HG03025 (cell line): ENCODE measurements around the gene PITPNC1.
A peak's percentile ranks its signal among the peaks of the same experiment; 100 is the strongest.
"Not testable (repeated sequence)": the region's sequence is repeated elsewhere in the genome, so short reads cannot be mapped to it uniquely, and the experiment has no call there.

ENCODE experiments used
- ATAC-seq: cut with Tn5 transposase; IDR thresholded peaks from one replicate; pipeline ENCODE4 v1.9.1; 2021; ENCODE audit warnings: mild to moderate bottlenecking, moderate library complexity; ENCODE audit not compliant: unreplicated experiment, low FRiP score

PITPNC1 gene

DNA sequence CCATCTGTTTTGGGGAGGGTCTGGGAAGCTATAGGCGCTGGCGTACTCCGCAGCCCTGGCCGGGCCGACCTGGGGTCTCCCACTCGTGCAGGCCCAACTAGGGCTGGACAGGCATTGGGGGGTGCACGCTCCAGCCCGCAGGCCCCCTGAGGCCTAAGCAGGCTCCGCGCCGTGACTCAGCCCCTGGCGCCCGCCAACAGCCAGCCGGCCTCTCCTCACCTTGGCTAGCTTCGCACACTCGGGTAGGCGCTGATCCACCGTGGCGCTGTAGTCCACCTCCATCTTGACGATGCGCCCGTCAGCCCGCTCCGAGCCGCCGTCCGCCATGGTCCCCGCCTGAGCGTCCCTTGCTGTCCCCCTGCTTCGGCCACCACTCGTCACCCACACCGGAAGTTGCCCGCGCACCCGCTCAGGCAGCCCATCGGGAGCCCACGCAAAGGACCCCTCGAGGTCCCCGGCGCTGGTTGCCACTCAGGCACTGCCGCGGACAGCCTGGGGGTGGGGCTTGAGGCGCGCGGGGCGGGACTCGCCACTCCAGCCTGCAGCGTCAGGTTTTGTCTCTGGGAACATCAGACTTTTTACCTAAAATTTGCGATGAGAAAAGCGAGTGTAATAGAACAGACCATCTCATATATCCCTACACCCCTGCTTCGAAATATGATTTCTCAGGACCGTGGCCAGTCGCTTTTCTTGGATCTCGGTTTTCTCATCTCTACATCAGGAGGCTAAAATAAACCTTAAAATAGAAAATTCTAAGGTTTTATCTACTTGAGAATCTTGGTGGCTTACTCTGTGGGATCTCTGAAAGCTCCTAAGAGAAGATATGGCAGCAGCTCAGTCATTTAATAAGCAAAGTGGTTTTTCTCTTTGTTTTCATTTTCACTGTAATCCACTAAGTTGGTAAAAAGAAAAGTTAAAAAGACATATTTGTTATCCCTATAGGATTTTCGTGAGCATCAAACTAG lies 10.6 kb upstream of the PITPNC1 start, which contains the start of gene PSMD12:
Gene PSMD12, minus strand, starts transcription at position 385 of the 965 bp plus-strand sequence. Its CDS starts 58 bp downstream, at position 327.
- peak; percentile 67 for ATAC-seq

DNA sequence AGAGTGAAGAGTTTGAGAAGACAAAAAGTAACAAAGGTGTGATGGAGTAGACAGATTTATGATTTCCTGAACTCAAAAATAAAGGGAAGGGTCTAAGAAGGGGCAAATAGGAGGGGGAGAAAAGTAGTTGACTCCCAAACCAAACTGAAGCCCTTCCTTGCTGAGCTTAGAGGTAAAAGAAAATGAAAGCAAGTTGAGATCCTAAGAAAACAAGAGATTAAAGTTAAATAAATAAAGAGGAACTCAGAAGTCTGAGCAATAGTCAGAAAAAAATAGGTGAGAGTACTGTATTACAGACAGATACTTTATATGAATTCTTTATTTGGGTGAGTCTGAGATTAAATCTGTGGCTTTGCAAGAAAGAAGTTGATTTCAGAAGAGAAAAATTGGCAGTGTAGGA lies 7.4 kb upstream of the PITPNC1 start:
- ATAC-seq, result no peak

DNA sequence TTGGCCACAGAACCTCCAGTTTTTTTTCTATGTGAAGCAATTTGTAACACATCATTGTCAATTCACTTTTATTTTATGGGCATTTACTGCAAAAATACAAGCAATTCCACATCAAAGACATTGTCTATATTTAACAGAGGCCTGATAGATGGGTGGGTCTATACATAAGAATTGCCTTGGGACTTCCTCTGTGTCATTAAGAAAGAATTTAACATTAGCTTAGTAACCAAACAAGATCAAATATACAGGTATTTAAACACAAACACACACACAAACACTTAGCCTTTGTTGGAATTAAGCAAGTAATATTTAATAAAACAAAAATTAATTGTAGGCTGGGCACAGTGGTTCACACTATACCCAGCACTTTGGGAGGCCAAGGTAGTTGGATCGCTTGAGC lies 4.3 kb upstream of the PITPNC1 start:
- ATAC-seq, result no peak

DNA sequence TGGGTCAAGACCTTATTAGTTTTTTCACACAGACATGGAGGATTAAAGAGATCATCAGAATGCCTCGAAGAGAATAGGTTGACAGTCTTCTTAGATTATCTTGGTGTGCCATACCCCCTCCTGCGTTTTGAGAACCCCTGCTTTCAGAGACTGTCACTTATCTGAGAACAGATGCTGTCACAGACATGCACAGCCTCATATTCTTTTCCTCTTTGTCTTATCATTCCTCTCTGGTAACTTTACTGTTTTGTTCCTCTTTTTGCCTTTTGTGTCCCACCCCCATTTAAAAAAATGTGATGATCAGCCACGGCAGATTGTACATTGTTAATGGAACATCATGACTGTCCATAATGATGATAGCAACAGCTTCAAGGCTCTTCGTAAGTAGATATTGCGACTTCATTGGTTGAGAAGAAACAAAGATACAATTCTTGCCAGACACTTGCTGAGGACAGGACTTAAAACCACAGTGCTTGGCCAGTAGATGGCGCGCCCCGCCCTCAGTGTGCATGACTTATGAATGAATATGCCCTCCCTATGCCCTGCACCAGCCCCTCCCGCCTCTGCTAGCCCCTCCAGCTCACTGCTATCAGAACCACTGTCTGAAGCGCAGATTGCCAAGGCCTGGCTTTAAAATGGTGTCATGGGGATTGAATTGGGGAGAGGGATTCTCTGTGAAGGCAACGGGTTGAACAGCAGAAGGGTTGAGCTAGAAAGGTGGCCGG lies 2.6 kb upstream of the PITPNC1 start:
- ATAC-seq, result no peak

DNA sequence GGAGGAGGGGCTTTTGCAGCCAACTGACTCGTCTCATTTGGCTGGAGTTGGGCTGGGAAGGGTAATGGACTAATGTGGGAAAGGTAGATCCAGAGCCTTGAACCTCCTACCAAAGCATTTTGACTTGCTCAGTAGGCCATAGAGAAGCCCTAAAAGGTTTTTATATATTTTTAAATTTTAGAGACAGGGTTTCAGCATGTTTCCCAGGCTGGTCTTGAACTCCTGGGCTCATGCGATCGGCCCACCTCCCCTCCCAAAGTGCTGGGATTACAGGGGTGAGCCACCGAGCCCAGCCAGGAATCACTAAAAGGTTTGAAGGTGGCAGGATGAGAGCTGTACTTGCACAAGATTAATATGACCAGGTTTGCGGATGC lies 2.0 kb upstream of the PITPNC1 start:
- ATAC-seq, result no peak

DNA sequence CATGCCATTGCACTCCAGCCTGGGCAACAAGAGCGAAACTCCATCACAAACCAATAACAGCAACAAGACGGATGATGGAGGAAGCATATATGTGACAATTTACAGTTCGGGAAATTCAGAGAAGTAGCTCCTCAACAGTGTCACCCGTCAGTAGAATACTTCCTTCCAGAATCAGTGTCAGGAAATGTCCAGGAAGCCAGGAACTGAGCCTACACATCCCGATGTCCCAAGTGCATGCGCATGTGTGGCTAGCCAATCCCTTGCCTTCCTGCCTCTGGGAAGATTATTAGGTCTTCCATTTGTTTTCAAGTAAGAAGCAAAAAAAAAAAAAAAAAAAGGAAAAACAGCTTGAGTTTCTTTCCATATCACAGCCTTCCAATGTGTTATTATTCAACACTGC lies 1.4 kb upstream of the PITPNC1 start:
- no peak for ATAC-seq

DNA sequence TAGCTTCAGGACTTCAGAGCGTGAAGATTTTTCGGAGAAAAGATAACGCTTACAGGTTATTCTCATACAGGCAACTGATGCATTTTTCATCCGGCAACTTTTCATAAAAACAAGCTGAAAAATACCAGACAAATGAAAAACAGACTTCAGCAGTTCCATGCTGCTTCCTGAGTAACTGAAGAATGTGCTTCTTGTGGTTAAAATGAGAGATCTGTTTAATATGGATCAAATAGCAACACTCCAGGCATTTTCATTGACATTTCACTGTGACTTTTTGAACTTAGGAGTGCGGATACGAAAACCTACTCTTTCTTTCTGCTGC lies 705 bp upstream of the PITPNC1 start:
- no peak for ATAC-seq

DNA sequence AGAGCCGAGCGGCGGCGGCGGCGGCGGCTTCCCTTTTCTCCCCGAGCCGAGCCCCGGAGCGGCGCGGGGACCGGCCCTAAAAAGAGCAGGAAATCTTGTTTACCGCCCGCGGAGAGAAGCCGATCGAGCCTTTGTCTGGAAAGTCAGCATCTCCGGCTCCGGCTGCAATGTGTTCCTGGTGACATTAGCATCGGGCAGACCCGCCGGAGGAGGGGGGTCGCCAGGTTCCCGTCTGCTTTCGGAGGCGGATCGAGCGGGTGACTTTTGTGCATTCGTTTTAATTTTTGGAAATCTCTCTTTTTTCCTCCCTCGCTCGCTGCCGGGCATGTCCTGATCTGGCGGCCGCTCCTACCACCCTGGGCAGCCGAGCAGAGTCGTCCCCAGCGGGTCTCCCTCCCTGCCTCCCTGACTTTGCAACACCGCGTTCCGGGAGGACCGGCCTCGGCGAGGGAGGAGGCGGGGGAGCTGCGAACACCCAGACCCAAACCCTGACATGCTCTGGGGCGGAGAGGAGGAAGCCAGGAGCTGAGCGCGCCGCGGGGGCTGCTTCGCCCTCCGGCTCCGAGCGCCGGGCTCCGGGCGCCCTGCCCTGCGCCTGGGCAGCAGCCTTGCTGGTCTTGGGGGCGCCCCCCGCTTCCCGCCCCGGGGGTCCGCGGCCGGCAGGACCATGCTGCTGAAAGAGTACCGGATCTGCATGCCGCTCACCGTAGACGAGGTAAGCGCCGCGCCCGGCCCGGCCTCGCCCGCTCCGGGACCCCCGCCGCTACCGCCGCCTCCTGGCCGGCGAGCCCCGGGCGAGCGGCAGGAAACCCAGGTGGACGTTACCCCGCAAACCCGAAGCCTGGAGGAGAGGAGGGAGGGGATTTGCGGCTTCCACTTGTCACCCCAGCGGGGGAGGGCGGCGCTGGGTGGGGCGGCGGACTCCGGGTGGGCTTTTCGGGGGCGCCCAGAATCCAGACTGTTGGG lies 690 bp downstream of the PITPNC1 start:
- peak; percentile 24 for ATAC-seq

DNA sequence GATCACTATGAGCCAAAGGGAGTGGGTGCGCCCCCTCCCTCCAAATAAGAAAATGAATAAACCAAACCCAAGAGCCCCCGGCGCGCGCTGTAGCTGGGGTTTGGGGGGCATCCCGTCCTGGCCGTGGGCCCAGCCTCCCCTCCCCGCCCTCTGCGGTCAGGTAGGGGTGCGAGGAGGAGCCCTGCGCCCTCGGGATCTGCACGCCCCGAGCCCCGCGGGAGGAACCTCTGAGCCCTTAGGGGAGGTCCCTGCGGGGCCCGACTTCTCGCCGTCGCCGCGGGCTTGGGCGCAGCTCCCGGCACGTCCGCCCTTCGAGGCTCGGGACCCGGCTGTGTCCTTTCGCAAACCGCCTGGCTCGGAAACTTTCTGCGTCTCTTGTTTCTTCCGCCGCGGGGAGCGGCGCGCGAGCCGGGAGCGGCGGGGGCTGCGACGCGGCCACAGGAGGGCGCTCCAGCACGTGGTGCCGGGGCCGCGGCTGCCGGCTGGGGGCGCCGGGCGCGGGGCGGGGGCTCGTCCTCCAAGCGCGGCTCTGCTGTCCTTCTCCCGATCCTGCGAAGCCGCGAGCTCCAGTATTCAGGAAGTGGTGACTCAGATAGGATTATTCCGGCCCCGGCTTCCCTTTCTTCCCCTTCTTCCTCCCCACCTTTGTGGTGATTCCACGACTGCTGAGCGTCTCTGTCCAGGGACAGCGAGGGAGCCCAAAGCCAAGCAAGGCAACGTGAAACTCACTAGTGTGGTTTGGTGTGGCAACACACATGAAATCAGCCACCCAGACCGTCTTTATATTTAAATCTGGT lies 1.6 kb downstream of the PITPNC1 start:
- peak; percentile 34 for ATAC-seq

DNA sequence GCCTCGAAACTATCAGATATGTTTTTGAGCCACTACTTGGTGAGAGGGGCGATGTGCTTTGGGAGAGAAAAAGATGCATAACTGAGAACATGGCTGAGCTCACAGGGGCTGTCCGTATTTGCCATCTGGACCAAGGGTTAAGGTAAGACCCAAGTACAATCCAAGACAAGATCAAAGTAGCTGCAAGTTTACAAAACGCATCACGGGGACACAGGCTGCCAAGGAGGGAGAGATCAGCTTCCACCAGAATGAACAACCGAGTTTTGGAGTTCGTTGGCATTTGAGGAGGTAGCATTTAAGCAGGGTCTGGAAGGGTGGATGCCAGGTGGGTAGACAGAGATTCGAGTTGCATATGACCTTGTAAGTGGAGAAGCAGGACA lies 2.2 kb downstream of the PITPNC1 start:
- no peak for ATAC-seq

DNA sequence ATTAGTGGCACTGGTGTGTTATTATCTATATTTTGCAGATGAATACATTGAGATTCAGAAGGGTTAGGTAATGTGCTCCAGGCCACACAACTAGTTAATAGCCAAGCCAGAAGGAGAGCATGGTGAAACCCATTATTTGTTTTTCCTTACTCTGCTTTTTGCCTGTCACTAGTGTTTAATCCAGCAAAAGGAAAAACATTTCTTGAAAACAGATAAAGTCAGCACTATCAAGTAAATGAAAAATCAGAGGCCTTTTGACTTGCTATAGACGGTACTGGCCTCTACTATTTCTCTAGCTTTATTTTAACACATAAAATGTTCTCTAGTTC lies 4.8 kb downstream of the PITPNC1 start:
- ATAC-seq, result no peak

DNA sequence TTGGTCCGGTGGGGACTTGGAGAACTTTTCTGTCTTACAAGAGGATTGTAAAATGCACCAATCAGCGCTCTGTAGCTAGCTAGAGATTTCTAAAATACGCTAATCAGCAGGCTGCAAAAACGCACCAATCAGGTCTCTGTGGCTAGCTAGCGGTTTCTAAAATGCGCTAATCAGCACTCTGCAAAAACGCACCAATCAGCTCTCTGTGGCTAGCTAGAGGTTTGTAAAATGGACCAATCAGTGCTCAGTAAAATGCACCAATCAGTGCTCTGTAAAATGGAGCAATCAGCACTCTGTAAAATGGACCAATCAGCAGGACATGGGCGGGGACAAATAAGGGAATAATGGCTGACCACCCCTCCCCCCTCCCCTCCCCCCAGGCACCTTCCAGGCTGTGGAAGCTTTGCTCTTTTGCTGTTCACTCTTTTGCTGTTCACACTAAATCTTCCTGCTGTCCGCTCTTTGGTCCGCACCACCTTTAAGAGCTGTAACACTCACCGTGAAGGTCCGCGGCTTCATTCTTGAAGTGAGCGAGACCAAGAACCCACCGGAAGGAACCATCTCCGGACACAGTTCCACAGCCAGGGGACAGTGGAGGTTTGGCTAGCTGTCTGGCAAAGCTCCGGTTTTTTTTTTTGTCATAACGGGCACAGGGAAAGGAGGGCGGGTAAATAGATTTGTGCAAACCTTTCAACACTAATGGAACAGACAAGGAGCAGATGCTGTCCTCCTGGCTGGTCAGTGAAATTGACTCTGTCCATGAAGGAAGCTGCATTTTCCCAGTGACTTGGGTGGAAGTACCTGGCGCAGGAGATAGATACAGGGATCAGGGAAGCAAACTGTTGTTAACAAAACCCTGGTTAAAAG lies 8.3 kb downstream of the PITPNC1 start:
- no peak for ATAC-seq

DNA sequence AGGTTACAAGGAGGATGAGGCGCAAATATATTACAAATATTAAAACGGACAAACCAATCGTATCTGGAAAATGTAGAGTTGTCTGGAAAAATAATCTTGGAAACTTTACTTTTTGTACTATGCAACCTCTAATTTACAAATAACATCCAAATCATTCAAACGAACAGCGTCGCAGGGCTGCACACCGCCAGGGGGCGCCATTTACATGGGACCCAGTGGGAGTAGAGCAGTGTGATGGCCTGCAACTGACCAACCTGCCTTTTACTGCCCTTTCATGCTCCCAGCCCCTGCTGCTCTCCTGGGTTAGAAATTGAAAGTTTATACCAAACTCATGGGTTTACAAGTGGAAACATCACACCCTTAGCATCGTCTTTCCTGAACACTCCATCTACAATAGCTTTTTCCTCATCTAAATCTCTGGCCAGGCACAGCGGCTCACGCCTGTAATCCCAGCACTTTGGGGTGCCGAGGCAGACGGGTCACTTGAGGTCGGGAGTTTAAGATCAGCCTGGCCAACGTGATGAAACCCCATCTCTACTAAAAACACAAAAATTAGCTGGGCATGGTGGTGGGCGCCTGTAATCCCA lies 10.0 kb downstream of the PITPNC1 start:
- no peak for ATAC-seq

DNA sequence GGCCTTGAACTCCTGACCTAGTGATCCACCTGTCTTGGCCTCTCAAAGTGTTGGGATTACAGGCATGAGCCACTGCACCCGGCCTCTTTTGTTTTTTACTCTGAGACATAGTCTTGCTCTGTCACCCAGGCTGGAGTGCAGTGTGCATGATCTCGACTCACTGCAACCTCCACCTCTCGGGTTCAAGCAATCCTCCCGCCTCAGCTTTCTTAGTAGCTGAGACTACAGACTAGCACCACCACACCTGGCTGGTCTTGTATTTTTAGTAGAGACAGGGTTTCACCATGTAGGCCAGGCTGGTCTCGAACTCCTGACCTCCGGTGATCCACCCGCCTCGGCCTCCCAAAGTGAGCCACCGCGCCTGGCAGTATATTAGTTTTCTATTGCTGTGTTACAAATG lies 11.5 kb downstream of the PITPNC1 start:
- ATAC-seq, result not testable (repeated sequence)

DNA sequence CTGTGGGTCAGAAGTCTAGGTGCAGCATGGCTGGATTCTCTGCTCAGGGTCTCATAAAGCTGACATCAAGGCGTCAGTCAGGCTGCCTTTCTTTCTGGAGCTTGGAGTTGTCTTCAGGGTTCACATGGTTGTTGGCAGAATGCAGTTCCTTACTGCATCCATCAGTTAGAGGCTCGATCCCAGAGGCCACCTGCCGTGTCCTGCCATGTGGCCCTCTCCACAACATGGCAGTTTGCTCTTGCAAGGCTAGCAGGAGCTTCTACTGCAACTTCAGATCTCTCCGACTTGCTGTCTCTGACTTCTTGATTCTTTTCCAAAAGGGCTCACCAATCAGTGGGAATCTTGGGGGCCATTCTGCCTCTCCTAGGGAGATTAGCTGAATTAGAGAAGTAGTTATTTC lies 11.9 kb downstream of the PITPNC1 start:
- ATAC-seq, result no peak

DNA sequence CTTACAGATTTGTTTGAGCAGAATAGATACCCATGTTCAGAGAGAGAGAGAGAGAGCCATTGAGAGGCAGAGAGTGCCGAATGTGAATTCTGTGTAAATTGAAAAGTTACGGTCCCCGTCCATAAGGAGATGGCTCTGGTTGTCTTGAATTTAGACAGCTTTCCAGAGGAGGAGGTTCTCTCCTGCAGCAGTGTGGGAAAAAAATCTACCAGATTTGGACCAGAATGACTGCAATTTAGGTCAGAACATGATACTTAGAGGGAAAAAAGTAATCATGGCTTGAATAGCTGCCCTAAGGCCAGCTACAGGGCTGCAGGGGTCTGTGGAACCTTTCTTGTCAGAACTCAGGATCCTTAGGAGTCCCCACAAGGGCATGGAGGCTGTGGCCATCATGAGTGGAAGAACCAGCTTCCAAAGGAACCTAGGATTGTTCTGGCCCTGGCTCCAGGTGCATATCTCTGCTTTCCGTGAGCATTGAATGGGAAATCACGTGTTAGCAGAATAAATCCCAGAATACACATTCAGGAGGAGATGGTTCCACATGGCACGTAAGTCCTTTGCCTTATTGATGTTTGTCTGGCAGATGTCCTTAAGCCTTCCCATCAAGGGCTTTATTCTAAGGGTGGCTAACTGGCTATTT lies 13.0 kb downstream of the PITPNC1 start:
- no peak for ATAC-seq

DNA sequence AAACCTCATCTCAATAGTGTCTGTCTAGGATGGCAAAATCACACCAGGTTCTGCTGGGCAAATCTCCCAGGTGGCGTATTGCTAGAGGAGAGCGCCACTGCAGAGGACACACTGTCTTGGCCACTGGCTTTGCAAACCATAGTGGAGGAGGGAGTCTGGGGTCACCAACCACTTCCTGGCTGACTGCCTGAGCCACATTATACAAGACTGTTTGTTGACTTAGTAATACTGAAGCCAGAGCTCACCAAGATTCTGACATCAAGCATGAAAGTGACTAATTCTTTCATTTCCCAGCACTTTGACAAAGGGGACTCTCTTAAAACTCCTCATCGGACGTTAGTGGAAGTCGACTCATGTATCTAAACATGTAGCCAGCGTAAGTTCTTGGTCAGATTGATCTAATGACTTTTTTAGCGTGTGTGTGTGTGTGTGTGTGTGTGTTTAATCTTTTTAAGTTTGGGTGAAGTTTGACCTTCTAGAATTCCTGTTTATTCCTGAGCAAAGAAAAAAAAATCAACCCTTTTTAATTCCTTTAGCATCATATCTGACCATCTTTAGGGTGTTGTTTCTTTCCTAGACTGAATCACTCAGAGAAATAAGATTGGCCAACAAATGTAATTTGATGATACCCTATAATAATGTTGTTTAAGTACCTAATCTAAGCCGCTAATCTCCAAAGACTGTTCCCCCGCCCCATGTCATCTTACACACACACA lies 13.7 kb downstream of the PITPNC1 start:
- peak; percentile 49 for ATAC-seq

DNA sequence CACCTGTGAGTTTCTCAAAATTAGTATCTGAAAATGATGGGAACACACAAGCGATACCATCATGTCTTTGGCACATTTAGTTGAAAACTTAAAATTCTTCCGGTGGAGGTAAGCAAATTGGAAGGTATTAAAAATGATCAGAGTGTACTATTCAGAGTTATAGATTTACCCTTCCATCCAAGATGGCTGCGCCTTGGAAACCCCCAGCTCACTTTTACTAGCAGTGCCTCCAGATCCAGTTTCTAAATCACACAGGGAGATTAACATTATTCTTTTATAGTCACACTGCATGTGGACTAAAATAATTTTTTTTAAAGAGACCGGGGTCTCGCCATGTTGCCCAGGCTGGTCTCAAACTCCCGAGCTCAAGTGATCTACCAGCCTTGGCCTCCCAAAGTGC lies 15.0 kb downstream of the PITPNC1 start:
- ATAC-seq, result no peak
